ENCODE results near the gene CYP2D6. TPM values are rescaled to one million over a fixed set of nuclear protein-coding genes. Genes with fewer than 3 reads are reported as not detected.
"Not testable (repeated sequence)": the region's sequence is repeated elsewhere in the genome, so short reads cannot be mapped to it uniquely, and the experiment has no call there.

CYP2D6 gene
- polyA plus RNA-seq, 3 donors, result 4.6 to 15.8 (median 5.0) TPM

DNA sequence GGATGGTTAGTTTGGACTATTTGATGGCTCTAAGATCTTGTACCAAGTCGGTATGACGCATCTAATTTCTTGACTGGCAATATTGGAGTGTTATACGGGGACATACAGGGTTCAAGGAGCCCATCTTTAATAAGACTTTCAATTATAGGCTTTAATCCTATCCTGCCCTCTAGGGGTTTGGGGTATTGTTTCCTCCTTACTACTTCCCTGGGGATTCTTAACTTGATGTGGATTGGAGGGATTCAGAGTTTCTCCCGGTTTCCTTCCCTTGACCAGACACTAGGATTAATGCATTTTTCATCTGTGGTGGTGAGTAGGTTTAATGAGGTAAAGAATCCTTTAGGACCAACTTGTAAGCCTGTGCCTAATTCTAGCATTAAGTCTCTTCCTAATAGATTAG is 18.8 kb downstream of the CYP2D6 start:
- no peak for DNase-seq (ENCODE audit: extremely low read depth in 1 of 11, low read depth in 9 of 11, low spot score in 4 of 11)

DNA sequence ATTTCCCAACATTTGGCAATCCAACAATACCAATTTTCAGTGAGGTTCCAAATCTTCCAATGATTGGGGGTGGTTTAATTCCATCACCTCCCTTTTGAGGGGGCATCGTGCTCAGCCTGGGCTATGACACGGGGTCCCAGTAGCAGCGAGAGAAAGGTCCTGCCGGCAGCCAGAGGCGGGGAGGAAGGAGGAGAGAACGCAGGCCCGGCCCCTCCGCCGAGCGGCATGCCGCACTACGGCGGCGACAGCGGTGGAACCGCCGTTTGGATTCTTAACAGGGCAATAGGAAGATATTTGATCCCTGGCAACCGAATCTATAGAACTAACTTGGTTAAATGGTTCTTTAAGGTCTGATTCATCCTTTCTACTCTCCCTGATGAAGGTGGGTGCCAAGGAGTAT is 21.8 kb downstream of the CYP2D6 start:
- DNase-seq (ENCODE audit: extremely low read depth in 1 of 11, low read depth in 9 of 11, low spot score in 4 of 11), result no peak

DNA sequence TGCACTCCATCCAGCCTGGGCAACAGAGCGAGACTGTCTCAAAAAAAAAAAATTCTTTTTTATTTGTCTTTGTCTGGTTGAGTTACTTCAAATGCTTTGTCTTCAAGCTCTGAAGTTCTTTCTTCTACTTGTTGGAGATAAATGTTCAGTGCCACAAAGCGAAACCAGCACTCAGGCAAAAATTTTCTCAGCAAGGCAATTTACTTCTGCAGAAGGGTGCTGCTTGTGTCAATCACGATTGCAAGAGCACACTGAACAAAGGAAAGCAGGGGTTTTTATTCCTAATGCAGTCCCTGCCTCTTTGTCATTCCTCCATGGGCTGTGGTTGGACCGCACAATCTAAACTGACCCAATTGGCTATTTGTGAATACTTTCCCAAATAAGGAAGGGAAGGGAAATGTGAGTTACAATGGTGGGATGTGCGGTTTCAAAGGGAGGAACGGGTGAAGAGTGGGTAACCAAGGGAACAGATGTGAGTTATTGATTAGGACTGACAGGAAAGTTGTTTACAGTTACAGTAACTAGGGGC is 26.2 kb downstream of the CYP2D6 start:
- DNase-seq (ENCODE audit: extremely low read depth in 1 of 11, low read depth in 9 of 11, low spot score in 4 of 11), result not testable (repeated sequence)

DNA sequence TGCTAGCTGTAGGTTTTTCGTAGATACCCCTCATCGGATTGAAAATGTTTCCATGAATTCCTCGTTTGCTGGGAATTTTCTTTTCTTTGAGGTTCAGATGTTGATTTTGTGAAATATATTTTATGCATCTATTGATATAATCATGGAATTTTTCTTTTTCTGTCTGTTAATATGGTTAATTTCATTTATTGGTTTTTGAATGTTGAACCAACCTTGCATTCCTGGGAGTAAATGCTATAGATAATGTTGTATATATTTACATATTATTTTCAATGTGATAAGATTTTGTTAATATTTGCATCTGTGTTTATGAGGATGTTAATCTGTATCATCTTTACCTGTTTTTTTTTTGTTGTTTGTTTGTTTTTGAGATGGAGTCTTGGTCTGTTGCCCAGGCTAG is 29.4 kb downstream of the CYP2D6 start:
- DNase-seq (ENCODE audit: extremely low read depth in 1 of 11, low read depth in 9 of 11, low spot score in 4 of 11), result no peak

DNA sequence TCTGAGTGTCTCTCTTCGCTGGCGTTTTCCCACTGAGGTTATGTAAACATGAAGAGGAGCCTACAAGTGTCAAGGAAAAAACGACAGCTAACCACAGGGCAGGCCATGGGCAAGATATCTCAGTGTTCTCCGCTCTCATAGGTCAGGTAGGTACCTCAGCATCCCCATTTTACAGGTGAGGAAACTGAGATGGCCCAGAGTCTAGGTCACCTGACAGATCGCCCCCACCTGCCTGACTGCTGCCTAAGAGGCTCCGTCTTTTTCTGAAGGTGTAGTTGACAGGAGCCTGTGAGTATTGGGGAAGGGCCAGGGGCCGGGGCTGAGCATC is 39.2 kb downstream of the CYP2D6 start:
- DNase-seq (ENCODE audit: extremely low read depth in 1 of 11, low read depth in 9 of 11, low spot score in 4 of 11), result no peak

DNA sequence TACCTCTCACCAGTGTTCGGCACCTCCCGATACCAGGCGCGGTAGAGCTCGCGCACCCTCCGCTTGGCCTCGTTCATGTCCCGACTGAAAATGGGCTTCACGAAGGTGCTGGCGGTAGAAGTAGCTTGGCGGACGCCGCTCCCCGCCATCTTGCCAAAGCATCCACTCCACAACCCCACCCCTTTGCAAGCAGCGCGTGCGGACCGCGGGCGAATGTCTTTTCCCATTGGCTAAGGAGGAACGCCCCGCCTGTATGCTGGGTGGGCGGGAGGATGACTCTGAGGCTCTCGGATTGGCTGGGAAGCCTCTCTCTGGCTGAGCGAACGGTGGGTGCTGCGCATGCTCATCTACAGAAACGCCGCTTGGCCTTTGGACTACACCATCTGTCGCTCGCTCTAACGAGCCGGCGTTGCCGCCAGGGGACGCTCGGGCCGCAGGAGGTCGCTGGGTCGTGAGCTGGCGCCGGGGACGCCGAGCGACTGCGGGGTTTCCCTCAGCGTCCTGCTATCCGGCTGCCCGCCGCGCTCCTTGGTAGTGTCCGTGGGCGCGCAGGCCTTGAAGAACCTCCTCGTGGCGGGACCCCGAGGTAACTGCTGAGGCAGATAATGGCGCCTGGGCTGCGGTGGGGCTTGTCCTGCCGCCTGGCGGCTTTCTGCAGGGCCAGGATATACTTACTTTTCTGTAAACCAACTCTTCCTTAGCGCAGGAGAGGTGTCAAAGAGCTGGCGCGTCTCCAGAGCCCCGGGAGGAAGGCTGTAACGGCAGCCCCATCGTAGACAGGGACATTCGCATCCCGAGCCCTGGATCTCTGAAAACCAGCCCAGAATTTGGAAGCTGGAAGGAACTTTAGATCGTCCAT is 39.8 kb downstream of the CYP2D6 start, which contains the start of gene NDUFA6:
Gene NDUFA6, minus strand, starts transcription at position 177 of the 859 bp plus-strand sequence. Its CDS starts 28 bp downstream, at position 149.
- DNase-seq (ENCODE audit: extremely low read depth in 1 of 11, low read depth in 9 of 11, low spot score in 4 of 11), result peak; percentile 90 to 99 (median 99)

DNA sequence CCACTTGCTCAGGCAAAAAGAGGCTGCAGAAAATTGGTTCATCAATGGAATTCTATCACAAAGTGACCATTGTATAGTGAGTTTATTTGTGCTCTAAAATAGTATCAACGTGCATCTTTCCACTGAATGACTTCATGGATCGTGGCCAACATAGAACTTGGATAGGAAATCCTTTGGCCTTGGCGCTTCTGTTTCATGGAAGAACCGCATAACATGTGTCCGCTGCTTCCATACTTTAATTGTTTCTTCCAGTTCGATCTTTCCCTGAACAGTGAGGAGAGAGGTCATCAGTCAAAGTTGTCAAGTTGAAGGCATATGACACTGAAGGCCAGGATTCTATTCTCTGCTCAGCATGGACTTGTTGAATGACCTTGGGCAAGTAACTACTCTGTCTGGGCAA is 44.6 kb downstream of the CYP2D6 start:
- no peak for DNase-seq (ENCODE audit: extremely low read depth in 1 of 11, low read depth in 9 of 11, low spot score in 4 of 11)

DNA sequence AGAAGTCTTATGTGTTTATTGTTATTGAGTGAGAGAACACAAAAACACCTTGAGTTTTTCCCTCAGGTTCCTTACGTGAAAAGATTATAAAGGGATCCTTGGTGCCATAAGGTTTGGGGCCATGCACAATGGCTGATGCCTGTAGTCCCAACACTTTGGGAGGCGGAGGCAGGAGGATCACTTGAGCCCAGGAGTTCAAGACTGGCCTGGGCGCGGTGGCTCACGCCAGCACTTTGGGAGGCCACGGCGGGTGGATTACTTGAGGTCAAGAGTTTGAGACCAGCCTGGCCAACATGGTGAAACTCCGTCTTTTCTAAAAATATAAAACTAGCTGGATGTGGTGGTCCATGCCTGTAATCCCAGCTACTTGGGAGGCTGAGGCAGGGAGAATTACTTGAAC is 45.7 kb downstream of the CYP2D6 start:
- no peak for DNase-seq (ENCODE audit: extremely low read depth in 1 of 11, low read depth in 9 of 11, low spot score in 4 of 11)

DNA sequence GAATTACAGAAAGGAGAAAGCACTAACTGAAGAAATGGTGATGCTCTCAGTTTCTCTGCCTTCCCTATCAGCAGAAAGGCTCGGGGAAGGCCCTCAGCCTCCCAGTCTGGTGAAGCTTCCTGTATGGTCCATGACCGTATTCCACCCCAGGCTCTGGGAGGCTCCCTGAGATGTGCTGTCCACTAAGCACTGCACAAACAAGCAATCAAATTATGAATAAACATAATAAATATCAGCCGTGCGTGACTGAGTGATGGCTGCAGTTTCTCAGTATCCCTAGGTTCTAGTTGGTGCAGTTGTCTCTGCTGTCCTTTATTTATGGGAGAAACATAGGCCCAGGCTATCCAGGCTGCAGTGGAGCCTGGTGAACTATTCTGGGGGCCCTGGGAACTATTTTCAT is 47.5 kb downstream of the CYP2D6 start:
- DNase-seq (ENCODE audit: extremely low read depth in 1 of 11, low read depth in 9 of 11, low spot score in 4 of 11), result no peak

DNA sequence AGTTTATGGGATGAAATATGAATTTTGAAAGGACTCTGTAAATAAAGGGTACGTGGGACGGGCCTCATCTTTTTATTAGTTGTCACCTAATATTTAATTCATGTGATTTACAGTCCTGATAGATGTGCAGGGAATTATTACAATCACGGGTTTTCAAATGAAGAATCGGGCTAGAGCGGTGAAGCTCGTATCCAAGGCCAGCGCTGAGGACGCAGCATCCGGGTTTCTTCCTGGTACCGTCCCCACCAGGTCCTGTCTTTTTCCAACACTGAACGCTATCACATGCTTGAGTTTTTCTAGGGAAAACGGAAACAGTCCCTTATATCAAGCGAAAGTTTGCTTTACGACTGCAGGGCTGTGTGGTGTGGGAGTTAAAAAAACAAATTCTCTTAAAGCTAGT is 50.3 kb downstream of the CYP2D6 start:
- DNase-seq (ENCODE audit: extremely low read depth in 1 of 11, low read depth in 9 of 11, low spot score in 4 of 11), result peak in 5 of 11 donors; percentile 27 to 47 (median 29)

DNA sequence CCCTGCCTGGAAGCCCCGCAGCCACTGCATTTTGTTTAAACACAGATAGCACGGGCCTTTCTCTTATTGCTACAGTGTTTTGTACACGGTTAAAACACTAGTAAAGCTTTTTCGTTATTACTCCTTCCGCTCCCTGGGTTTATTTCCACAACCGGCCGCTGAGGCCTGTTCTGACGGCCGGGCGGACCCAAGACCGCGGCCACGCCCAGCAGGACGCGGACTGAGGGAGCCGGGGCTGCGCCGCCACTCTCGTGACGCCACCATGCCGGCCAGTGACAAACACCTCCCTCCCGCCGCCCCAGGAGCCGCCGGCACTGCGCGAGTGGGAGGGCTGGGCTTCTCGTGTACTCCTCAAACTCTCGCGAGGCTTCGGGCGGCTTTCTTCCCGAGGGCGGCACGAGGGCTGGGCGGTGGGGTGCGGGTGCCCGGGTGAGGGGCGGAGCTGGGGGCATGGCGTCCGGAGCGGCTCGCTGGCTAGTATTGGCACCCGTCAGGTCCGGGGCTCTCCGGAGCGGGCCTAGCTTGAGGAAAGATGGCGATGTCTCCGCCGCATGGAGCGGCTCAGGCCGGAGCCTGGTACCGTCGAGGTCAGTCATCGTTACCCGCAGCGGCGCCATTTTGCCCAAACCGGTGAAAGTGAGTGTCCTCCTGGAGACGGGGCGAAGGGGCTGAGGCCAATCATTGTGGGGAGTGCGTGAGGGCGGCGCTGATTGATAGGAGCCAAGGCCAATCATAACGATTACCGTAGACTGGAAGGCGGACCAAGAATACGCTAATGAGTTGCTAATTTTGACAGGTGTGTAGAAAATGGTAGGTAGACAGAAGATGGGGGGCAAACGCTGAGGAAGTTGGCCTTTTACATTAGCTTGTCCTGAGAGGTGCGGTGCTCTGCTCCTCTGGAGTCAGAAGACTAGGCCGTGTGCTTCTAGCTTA is 51.0 kb downstream of the CYP2D6 start, which contains the start of gene SMDT1:
Gene SMDT1, plus strand, starts transcription at position 382 of the 933 bp plus-strand sequence. Its CDS starts 69 bp downstream, at position 451.
- peak; percentile 94 to 98 (median 98) for DNase-seq (ENCODE audit: extremely low read depth in 1 of 11, low read depth in 9 of 11, low spot score in 4 of 11)

DNA sequence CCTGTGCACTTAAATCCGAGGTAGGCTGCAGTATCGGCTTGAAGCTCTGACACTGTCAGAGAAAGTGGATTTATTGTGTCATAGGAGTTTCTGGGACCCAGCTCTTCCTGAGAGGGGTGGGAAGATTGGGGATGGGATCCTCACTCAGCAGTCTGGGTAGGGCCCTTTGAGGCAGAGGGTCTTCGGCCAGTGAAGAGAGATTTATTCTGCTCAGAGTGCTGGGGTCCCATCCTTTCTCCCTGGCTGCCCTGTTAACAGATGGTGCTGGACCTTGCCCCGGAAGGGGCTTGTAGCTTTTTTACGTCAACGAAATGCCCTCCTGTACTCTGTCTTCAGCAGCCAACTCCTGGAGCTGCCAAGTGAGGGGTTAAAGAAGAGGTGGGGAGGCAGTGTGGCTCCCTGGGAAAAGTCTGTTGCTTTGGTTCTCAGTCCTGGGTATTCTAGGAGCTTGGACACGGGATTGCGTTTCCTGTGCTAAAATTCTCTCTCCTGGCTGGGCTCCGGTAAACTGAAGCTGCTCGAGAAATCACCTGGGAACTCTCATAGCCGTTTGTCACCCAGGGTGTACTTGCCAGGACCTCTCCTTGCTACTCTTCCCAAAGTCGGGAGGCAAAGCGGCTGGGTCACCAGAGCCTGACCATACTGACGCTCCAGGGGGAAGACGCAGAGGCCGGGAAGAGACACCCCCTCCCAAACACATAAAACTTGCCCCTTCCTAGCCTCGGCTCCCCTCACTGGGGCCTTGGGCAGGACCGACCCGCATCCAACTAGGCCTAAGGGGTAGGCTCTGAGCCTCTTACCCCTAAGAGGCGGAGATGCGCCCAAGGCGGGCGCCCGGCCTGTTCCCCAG is 51.9 kb downstream of the CYP2D6 start:
- DNase-seq (ENCODE audit: extremely low read depth in 1 of 11, low read depth in 9 of 11, low spot score in 4 of 11), result peak in 4 of 11 donors; percentile 21 to 30 (median 24)

DNA sequence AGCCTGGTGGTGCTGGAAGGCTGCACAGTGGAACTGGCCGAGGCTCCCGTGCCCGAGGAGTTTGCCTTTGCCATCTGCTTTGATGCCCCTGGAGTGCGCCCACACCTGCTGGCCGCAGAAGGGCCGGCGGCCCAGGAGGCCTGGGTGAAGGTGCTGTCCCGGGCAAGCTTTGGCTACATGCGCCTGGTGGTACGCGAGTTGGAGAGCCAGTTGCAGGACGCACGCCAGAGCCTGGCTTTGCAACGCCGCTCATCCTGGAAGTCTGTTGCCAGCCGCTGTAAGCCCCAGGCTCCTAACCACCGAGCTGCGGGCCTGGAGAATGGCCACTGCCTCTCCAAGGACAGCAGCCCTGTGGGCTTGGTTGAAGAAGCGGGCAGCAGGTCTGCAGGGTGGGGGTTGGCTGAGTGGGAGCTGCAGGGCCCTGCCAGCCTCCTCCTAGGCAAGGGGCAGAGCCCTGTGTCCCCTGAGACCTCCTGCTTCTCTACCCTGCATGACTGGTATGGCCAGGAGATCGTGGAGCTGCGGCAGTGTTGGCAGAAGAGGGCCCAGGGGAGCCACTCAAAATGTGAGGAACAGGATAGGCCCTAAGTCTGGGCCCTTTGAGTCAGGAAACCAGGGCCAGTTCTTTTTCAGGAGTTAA is 53.0 kb downstream of the CYP2D6 start:
- no peak for DNase-seq (ENCODE audit: extremely low read depth in 1 of 11, low read depth in 9 of 11, low spot score in 4 of 11)

DNA sequence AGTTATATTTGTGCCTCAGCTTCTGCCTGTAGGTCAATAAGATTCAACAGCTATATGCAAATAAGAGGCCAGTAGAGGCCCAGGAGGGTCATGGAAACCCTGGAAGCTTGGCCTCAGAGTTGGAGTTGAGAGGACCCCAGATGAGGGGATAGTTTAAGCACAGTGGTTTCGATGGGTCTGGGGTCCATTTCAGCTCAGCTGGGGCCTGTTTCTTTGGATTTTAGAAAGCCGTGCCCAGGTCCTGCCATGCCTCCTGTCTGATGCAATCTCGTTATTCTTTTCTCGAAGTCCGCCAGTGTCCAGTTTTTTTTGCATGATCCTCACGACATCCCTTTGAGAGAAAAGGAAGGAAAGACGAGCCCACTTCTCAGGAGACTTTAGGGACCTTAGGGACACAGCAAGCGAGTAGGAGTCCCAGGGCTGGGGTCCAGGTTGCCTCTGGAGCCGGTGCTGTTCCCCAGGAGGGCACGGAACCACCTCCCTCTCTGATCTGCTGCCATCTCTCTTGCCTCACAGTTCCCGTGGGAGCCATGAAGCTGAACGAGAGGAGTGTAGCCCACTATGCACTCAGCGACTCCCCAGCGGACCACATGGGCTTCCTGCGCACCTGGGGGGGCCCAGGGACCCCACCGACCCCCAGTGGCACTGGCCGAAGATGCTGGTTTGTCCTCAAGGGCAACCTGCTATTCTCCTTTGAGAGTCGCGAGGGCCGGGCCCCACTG is 53.7 kb downstream of the CYP2D6 start:
- no peak for DNase-seq (ENCODE audit: extremely low read depth in 1 of 11, low read depth in 9 of 11, low spot score in 4 of 11)

All from renal cortex interstitium (tissue), 11 donors.